Midbrain (tissue), 1 donor: ENCODE data around the gene FTSJ3.
"Not testable (repeated sequence)": the region's sequence is repeated elsewhere in the genome, so short reads cannot be mapped to it uniquely, and the experiment has no call there.

ENCODE experiments used
- DNase-seq: peaks from one replicate; lab custom pipeline; 2025; lab: John Stamatoyannopoulos, UW

FTSJ3 gene

DNA sequence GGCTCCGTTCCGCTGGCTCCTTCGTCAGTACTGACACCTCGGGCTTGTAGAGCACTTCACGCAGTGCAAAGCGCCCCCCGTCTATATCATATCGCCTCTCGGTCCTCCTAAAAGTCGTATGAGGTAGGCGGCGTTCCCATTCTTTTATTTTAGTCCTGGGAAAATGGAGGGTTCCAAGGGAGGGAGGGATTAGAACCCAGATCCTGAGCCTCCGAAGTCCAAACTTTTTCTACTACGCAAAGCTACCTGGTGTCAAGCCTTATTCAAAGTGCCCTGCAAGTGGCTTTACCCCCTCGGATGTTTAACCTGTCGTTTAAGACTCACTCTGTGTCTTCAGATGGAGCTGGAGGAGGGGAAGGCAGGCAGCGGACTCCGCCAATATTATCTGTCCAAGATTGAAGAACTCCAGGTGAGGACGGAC is 348 bp upstream of the FTSJ3 start:
- no peak for DNase-seq

- DNase-seq, result no peak
These were observed 928 bp downstream of the FTSJ3 start for GRCh38 chr17:63826468-63827001.

- DNase-seq, result no peak
These were observed 3.1 kb downstream of the FTSJ3 start for GRCh38 chr17:63824362-63824761.

DNA sequence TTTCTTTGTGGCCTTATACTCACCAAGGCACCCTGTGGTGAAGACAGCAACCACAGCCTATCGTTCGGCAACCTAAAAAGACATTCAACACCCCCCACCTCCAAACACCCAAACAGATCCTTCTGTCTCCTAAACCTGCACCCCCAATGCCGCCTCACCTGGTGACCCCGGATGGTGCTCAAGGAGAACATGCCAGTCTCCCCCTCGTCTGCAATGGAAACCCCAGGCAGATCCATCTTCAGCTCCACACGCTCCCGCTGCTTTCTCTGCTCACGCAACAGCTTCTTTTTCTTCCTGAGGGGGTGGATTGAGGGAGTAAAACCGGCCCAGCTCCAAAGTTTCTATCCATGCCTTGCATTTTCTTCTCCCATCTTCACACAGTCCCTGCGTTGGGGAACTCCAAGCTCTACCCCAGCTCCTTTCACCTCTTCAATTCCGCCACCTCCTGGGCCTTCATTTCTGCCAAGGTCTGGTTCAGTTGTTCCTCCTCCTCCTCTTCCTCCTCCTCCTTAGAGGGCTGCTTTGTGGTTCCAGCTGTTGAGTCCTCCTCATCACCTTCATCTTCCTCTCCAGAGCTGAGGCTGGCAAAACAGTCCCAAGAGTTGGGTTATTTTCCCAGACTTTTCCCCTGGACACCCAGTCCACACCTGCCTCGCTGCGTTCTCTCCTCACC is 3.7 kb downstream of the FTSJ3 start:
- DNase-seq, result no peak

- no peak for DNase-seq
These were observed 4.9 kb downstream of the FTSJ3 start for GRCh38 chr17:63822537-63822936.

DNA sequence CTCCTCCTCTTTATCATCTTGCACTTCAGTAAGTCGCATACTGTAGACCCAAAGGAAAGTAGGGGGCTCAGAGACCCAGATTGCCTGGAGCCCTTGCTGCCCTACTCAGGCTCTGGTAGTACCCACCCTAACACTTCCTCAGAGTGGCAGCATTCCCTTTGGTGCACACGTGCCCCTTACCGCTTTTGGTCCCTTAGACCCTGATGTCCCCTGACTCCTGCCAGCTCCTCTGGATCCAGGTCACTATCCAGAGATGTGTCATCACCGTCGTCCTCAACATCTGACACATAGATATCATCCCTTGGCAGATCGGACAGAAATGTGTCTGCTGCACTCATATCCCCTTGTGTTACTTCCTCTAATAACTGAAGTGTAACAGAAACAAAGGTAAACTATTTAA is 5.7 kb downstream of the FTSJ3 start:
- no peak for DNase-seq

DNA sequence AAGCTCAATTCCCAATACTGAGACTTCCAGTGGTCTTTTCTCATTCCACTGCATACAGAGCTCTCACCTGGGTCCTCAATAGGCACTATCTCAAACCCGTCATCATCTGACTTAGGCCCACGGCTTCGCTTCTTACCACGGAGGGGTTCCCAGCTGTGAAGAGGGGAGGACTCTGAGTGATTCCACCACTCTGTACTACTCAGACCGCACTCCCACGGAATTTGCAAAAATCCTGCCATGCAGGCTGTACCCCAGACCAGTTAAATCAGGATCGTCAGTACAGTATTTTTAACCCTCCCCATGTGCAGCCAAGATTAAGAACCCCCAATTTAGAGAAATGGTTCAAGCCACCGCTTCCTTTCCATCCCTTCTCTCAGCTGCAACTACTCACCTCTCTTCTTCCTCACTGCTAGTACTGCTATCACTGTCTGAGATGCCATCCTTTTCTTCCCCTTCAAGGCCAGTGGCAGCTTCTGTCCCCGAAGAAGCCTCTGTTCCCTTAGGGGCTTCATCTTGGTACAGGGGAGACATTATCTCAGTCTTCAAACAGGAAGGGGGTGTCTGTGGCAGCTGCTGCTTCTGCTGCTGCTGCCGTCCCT is 6.4 kb downstream of the FTSJ3 start:
- DNase-seq, result no peak

GRCh38 chr17:63819585-63820537 is 7.6 kb downstream of the FTSJ3 start:
- DNase-seq, result no peak

DNA sequence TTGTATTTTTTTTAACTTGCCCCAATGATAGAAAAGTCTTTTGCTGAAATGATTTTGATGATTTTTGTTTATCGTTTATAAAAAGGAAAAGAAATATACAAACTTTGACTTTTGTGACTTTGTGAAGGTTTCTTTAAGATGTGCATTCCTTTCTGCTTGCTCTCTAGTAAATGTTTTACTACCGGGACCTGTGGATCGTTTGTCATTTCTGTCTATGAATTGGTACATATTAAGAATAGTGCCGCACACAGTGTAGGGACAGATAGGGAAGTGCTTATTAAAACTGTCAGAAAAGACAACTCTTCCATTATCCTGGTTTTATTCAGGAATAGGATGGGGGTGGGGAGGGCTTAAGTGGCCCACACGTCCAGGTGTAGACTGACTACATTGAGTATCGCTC is 8.3 kb downstream of the FTSJ3 start:
- no peak for DNase-seq

DNA sequence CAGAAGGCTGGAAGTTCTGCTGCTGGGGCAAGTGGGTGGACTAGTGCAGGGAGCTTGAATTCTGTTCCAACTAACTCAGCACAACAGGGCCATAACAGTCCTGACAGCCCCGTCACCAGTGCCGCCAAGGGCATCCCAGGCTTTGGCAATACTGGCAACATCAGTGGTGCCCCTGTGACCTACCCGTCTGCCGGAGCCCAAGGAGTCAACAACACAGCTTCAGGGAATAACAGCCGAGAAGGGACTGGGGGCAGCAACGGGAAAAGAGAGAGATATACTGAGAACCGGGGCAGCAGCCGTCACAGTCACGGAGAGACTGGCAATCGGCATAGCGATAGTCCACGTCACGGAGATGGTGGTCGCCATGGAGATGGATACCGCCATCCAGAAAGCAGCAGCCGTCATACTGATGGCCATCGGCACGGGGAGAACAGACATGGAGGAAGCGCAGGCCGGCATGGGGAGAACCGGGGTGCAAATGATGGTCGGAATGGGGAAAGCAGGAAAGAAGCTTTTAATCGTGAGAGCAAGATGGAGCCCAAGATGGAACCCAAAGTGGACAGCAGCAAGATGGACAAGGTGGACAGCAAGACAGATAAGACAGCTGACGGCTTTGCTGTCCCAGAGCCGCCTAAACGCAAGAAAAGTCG is 9.6 kb downstream of the FTSJ3 start:
- no peak for DNase-seq

DNA sequence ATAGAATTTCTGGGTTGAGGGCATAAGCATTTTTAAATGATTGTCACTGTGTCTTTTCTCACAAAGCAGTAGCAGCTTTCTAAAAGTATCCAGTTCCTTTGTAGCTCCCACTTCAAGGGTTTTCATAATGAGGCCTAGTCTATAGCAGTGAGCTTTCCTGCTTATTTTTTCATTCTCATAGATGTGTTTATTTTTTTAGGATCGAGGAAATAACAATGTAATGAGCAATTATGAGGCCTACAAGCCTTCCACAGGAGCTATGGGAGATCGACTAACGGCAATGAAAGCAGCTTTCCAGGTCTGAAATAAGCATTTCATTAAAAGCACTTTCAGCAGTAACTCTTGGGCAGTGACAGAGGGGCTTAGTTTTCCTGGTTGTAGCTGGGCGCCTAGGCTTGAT is 10.8 kb downstream of the FTSJ3 start:
- no peak for DNase-seq

GRCh38 chr17:63816123-63816522 is 11.3 kb downstream of the FTSJ3 start:
- no peak for DNase-seq

DNA sequence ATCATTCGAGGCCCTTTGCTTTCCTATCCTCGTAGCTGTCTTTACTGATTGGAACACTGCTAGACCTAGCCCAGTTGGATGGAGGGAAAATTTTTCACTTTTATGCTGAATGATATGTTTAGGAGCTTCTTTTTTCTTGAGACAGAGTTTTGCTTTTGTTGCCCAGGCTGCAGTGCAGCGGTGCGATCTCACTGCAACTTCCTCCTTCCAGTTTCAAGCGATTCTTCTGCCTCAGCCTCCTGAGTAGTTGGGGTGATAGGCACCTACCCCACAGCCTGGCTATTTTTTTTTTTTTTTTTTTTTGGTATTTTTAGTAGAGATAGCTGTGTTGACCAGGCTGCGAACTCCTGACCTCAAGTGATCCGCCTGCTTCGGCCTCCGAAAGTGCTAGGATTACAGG is 17.5 kb downstream of the FTSJ3 start:
- DNase-seq, result no peak

DNA sequence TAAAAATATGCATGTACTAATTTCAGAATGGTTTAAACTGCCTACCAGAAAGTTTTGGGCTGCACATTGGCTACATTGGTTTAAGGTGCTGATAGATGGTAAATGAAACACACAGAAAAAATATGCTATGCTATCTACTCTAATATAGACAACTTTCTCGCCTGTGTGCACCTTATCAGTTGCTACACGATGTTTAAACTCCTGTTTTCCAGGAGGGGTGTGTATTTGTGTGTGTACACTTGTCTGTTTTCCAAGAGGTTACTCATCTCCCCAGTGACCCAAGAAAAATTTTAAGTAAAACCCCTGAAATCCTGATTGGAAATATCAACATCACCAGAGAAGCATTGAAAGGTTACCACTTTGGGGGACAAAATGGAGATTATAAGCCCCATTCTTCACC is 21.9 kb downstream of the FTSJ3 start:
- no peak for DNase-seq

GRCh38 chr17:63804328-63804727 is 23.1 kb downstream of the FTSJ3 start:
- DNase-seq, result no peak

DNA sequence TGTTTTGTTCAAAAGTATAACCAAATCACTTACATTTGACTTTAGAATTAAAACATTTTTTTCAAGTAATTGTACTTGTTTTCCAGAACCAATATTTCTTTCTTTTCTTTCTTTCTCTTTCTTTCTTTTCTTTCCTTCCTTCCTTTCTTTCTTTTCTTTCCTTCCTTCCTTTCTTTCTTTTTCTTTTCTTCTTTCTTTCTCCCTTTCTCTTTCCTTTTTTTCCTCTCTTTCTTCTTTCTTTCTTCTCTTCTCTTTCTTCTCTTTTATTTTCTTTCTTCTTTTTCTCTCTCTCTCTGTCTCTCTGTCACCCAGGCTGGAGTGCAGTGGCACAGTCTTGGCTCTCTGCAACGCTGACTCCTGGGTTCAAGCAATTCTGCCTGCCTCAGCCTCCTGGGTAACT is 26.7 kb downstream of the FTSJ3 start:
- DNase-seq, result no peak

DNA sequence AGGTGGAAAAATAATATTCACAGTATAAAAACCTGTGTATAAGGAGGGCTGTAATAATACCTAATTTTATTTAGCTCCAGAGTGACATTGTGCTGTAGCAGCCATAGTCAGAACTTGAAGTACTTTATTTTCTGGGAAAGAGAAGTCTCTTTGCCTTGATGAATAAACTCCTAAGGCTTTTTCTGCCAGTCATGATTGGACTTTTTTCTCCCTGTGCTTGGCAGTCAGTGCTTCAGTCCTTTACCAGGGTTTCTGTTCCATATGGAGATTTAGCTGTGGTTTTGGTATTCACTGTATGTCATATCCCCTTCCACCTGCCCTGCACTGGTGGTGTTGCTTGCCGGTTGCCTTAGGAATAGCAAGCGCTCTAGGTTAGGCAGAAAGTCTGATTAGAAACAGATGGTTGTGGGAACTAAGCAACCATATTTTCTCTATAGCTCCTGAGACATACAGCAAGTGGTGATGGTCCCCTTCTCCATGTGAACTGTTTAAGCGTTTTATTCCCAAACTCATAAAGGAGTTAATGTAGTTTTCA is 28.8 kb downstream of the FTSJ3 start:
- no peak for DNase-seq

DNA sequence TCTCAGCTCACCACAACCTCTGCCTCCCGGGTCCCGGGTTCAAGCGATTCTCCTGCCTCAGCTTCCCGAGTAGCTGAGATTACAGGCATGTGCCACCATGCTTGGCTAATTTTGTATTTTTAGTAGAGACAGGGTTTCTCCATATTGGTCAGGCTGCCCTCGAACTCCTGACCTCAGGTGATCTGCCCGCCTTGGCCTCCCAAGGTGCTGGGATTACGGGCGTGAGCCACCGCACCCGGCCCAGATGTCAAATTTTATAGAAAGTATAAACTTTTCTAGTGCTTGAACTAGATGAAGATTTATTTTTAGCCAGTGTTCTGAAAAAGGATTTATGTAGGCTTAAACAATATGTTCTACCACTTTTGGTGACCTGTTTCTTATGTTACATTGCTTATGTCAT is 31.1 kb downstream of the FTSJ3 start:
- DNase-seq, result not testable (repeated sequence)

DNA sequence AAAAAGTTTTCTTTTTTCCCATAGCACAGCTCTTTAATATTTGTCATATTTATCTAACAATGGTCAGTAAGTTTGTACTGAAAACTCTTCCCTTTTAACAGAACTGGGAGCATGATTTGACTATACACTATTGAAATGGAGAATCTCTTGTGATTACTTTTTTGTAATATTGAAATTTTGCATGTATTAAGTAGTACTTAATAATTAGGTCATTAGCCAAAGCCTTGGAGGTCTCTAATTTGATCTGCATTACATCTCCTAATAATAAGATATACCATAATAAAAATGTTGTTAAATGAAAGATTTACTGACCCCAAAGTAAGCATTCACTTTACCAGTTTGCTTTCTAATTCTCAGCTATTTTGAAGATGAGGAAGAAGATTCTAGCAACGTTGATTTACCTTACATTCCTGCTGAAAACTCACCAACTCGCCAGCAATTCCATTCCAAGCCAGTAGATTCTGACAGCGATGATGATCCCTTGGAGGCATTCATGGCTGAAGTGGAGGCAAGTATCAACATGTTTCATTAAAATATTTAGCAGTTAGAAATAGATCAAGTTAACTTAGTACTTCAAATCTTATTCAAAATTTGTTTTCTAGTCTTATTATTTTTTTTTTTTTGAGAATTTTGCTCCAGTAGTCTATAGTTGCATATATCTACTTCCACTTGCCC is 35.3 kb downstream of the FTSJ3 start:
- DNase-seq, result no peak

- DNase-seq, result no peak
These were observed 37.4 kb downstream of the FTSJ3 start for GRCh38 chr17:63790057-63790456.

GRCh38 chr17:63786971-63787711 is 40.3 kb downstream of the FTSJ3 start:
- DNase-seq, result no peak
